Measurements from ENCODE around the gene RPAP3.

Gene RPAP3

GRCh38 chr12:47715877-47716548, 10.2 kb upstream of the RPAP3 start:
- H3K4me3 ChIP-seq (ENCODE audit: low read depth, low read length) = peak overlapping the region; percentile 9
- TF ChIP-seq CTCF (IDR thresholded peaks at IDR 0.05; ENCODE audit: control insufficient read depth, extremely low read depth, insufficient read depth) = no peak

DNA sequence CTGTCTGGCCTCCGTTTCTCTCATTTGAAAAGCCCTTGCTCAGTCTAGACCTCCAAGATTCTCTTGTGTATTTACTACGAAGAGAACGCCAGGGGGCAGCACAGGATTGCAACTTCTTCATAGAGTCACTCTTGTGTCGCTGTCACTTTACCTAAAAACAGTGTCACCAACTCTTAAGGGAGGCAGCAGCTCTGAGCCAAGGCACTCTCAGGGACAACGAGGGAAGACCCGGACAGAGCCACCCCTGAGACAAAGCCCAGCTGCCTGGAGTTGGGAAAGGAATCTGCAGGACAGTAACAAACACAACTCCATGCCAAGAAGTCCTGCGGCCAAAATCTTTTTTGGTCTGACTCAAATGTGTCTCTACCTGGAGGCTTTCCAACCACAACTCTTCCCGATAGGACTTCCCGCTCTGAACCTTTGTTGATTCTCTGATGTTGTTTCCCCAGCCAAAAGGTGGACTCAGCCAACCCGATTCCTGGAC, 9.6 kb upstream of the RPAP3 start:
- TF ChIP-seq CTCF (IDR thresholded peaks at IDR 0.05; ENCODE audit: control insufficient read depth, extremely low read depth, insufficient read depth) = peak; percentile 83
- H3K4me3 ChIP-seq (ENCODE audit: low read depth, low read length) = peak overlapping the region; percentile 9
- peak; percentile 87 for DNase-seq (ENCODE audit: low read depth)

More at GRCh38 chr12:47715877-47716548, 10.2 kb upstream of the RPAP3 start:
- no peak for DNase-seq (ENCODE audit: low read depth)

- no peak for DNase-seq (ENCODE audit: low read depth)
- TF ChIP-seq CTCF (IDR thresholded peaks at IDR 0.05; ENCODE audit: control insufficient read depth, extremely low read depth, insufficient read depth) = 0 out of 2 replicates have a peak, but pooled peaks have one; percentile 4
- H3K4me3 ChIP-seq (ENCODE audit: low read depth, low read length) = no peak overlapping the region
Measured at GRCh38 chr12:47714826-47715386, 9.1 kb upstream of the RPAP3 start.

DNA sequence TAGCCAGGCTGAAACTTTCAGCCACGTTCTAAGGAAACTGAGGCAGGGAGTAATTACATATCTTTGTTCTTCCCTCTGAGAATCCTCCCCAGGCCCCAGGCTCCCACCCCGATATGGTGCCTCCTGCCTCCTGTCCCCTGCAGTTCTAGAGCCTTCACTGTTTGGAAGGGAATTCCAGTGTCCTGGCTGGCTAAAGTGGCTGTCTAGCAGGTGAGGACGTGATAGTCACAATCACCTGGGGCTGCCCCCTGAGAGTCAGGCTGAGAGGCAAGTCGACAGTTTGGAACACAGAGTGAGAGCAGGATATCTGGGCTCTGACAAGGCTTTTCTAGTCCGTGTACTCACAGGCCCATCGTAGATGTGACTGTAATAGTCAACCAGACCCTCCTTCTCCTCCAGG, 6.3 kb upstream of the RPAP3 start:
- TF ChIP-seq CTCF (IDR thresholded peaks at IDR 0.05; ENCODE audit: control insufficient read depth, extremely low read depth, insufficient read depth) = no peak
- DNase-seq (ENCODE audit: low read depth) = no peak
- H3K4me3 ChIP-seq (ENCODE audit: low read depth, low read length) = no peak overlapping the region

DNA sequence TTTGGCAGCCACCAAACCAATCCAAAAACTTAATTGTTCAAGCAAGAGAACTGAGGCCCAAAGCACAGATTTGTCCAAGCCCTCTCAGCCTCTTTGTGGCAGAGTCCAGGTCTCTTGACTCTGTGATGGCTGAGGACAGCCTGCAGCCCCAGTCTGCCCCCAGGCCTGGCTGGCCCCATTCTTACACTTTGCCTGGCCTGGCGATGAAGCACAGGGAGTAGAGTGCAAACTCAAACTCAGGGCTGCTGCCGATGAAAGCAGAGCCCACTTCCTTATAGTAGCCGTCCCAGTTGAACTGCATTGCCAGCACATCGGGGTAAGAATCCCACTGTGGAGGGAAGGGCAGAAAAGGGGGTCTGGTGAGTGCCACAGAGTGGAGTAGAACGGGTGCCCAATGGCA, 5.6 kb upstream of the RPAP3 start:
- no peak for DNase-seq (ENCODE audit: low read depth)
- no peak overlapping the region for H3K4me3 ChIP-seq (ENCODE audit: low read depth, low read length)
- no peak for TF ChIP-seq CTCF (IDR thresholded peaks at IDR 0.05; ENCODE audit: control insufficient read depth, extremely low read depth, insufficient read depth)

- no peak overlapping the region for H3K4me3 ChIP-seq (ENCODE audit: low read depth, low read length)
- DNase-seq (ENCODE audit: low read depth) = no peak
- no peak for TF ChIP-seq CTCF (IDR thresholded peaks at IDR 0.05; ENCODE audit: control insufficient read depth, extremely low read depth, insufficient read depth)
Measured at GRCh38 chr12:47710278-47710677, 4.4 kb upstream of the RPAP3 start.

All from LNCaP clone FGC (cell line).